K562 (cell line): ENCODE data around the gene SCNN1A. TPM values are rescaled to one million over a fixed set of nuclear protein-coding genes. Genes with fewer than 3 reads are reported as not detected.

Source experiments
- ATF1 ChIP-seq, 2 experiments: fragments of 450-650 bp in 1 of 2; IDR thresholded peaks; 2 replicates each; pipeline ENCODE4 v1.6.1; 2016; ENCODE audit warnings: missing compliant biosample characterization in 1 of 2, missing genetic modification characterization in 1 of 2
- CTCF ChIP-seq, 3 experiments: IDR thresholded peaks in 2 of 3; conservative IDR thresholded peaks in 1 of 3; 2 replicates each; pipeline ENCODE4 v1.5.1; 2011 to 2012; ENCODE audit warnings: low read length in 3 of 3, mild to moderate bottlenecking in 3 of 3, control low read depth in 2 of 3, improper control_type of control experiment in 1 of 3, inconsistent platforms in 1 of 3, low read depth in 1 of 3, mixed read lengths in 1 of 3, moderate library complexity in 1 of 3; ENCODE audit not compliant: insufficient read depth in 2 of 3
- ELF2 ChIP-seq: fragments of 250-450 bp; sonication (Bioruptor Pico); IDR thresholded peaks from 2 replicates; pipeline ENCODE4 v1.5.0; 2021; ENCODE audit warnings: mild to moderate bottlenecking
- FOXA1 ChIP-seq: fragments of 450-650 bp; IDR thresholded peaks from 2 replicates; pipeline ENCODE4 v1.6.1; 2016; ENCODE audit warnings: mild to moderate bottlenecking, borderline replicate concordance
- FOXA3 ChIP-seq, 2 experiments: fragments of 450-650 bp in 1 of 2; sonication (generic) in 1 of 2; formaldehyde crosslinking; IDR thresholded peaks in 1 of 2; conservative IDR thresholded peaks in 1 of 2; 2 replicates each; pipeline versions ENCODE4 v1.4.0 to v1.8.0; 2020 to 2022; ENCODE audit warnings: mild to moderate bottlenecking in 2 of 2, missing genetic modification reagents in 1 of 2
- FOXM1 ChIP-seq, 2 experiments: fragments of 450-650 bp in 1 of 2; sonication (generic) in 1 of 2; formaldehyde crosslinking in 1 of 2; IDR thresholded peaks; 2 replicates each; pipeline versions ENCODE4 v1.6.1 to v1.9.0; 2017 to 2022; ENCODE audit warnings: low read depth in 2 of 2, mild to moderate bottlenecking in 2 of 2, missing genetic modification reagents in 1 of 2, moderate library complexity in 1 of 2
- GABPB2 ChIP-seq: fragments of 250-450 bp; sonication (Bioruptor Pico); conservative IDR thresholded peaks from 2 replicates; pipeline ENCODE4 v1.5.1; 2021; ENCODE audit warnings: mild to moderate bottlenecking
- HMG20A ChIP-seq: fragments of 450-650 bp; formaldehyde crosslinking; conservative IDR thresholded peaks from 2 replicates; pipeline ENCODE4 v1.4.0; 2020; ENCODE audit warnings: mild to moderate bottlenecking, mixed read lengths
- HMG20B ChIP-seq: fragments of 250-450 bp; sonication (Bioruptor Pico); IDR thresholded peaks from 2 replicates; pipeline ENCODE4 v1.5.0; 2021; ENCODE audit warnings: mild to moderate bottlenecking
- NR1H2 ChIP-seq: sonication (generic); formaldehyde crosslinking; IDR thresholded peaks from 2 replicates; pipeline ENCODE4 v1.4.0; 2020; ENCODE audit warnings: mild to moderate bottlenecking, missing genetic modification reagents
- PCBP2 ChIP-seq: fragments of 200-400 bp; formaldehyde crosslinking; IDR thresholded peaks from 2 replicates; pipeline ENCODE4 v1.6.1; 2018; ENCODE audit warnings: low read length, low read depth, mild to moderate bottlenecking, moderate library complexity; ENCODE audit not compliant: poor library complexity, severe bottlenecking
- PREB ChIP-seq: sonication (generic); formaldehyde crosslinking; IDR thresholded peaks from 2 replicates; pipeline ENCODE4 v1.8.1; 2023; ENCODE audit warnings: mild to moderate bottlenecking, missing genetic modification reagents
- PYGO2 ChIP-seq: fragments of 450-650 bp; IDR thresholded peaks from 2 replicates; pipeline ENCODE4 v1.6.1; 2016; ENCODE audit warnings: mild to moderate bottlenecking, missing genetic modification characterization, moderate library complexity, missing compliant biosample characterization
- TSC22D4 ChIP-seq: fragments of 450-650 bp; IDR thresholded peaks from 2 replicates; pipeline ENCODE4 v1.6.1; 2016; ENCODE audit warnings: missing genetic modification characterization, missing biosample characterization, control low read depth
- U2AF2 ChIP-seq: fragments of 200-400 bp; formaldehyde crosslinking; optimal IDR thresholded peaks from 2 replicates; pipeline ENCODE3; 2017; ENCODE audit warnings: low read depth, mild to moderate bottlenecking, low read length
- ZFP1 ChIP-seq: fragments of 450-650 bp; formaldehyde crosslinking; IDR thresholded peaks from 2 replicates; pipeline ENCODE4 v1.4.0; 2020; ENCODE audit warnings: mild to moderate bottlenecking, mixed read lengths
- polyA plus RNA-seq, 8 experiments: library from polyadenylated mRNA; depleted of rRNA in 4 of 8; stranded (reverse) in 5 of 8; unstranded in 3 of 8; fragments of >200 nt; fragmentation: Nextera tagmentation in 2 of 8; fragmentation: Illumina TruSeq in 1 of 8; extraction: Ambion mirVana in 2 of 8; extraction: Trizol in 1 of 8; gene quantifications; 2 replicates each; pipeline versions ENCODE4 v1.2.1 to v1.2.3, GENCODE V29; 2011 to 2014; ENCODE audit warnings: inconsistent platforms in 1 of 8, missing spikeins in 1 of 8
- total RNA-seq, 7 experiments: library from RNA; depleted of rRNA in 6 of 7; stranded (reverse); fragments of >200 nt in 6 of 7; fragmentation: Illumina TruSeq in 2 of 7; extraction: Trizol in 2 of 7; gene quantifications; 2 replicates each; pipeline versions ENCODE4 v1.2.1 to v1.2.3, GENCODE V29; 2011 to 2021; ENCODE audit warnings: low replicate concordance in 1 of 7
- TF ChIP-seq, protein P1 (sequence below), 2 experiments: fragments of 450-650 bp; conservative IDR thresholded peaks; 2 replicates each; pipeline ENCODE4 v1.6.1; 2017; ENCODE audit warnings: mild to moderate bottlenecking in 2 of 2, moderate library complexity in 2 of 2
- TF ChIP-seq, protein P2 (sequence below): fragments of 200-800 bp; sonication (Bioruptor generic); IDR thresholded peaks from 2 replicates; pipeline ENCODE4 v1.6.1; 2017; ENCODE audit warnings: missing genetic modification characterization, missing compliant biosample characterization
- TF ChIP-seq, protein P3 (sequence below): fragments of 450-650 bp; formaldehyde crosslinking; IDR thresholded peaks from 2 replicates; pipeline ENCODE4 v1.4.0; 2020; ENCODE audit warnings: mild to moderate bottlenecking, moderate library complexity

SCNN1A gene
- total and polyA plus RNA-seq, 9 of the 15 experiments (the other 6 are each of a cell fraction or from before 2014, with no cell fraction given): 0.15 to 0.49 (median 0.32) TPM; not detected in 5

GRCh38 chr12:6370994-6371754 lies 4.2 kb downstream of the SCNN1A start (continued):
- no peak for TF ChIP-seq FOXA1
- TF ChIP-seq, protein P1, sequence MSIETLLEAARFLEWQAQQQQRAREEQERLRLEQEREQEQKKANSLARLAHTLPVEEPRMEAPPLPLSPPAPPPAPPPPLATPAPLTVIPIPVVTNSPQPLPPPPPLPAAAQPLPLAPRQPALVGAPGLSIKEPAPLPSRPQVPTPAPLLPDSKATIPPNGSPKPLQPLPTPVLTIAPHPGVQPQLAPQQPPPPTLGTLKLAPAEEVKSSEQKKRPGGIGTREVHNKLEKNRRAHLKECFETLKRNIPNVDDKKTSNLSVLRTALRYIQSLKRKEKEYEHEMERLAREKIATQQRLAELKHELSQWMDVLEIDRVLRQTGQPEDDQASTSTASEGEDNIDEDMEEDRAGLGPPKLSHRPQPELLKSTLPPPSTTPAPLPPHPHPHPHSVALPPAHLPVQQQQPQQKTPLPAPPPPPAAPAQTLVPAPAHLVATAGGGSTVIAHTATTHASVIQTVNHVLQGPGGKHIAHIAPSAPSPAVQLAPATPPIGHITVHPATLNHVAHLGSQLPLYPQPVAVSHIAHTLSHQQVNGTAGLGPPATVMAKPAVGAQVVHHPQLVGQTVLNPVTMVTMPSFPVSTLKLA (conservative IDR thresholded peaks at IDR 0.05): 0 out of 4 replicates have a peak, but pooled peaks of 1 of the 2 experiments have one; percentile 22
- no peak for TF ChIP-seq HMG20B (CRISPR knock-in tag)
- TF ChIP-seq, protein P2, sequence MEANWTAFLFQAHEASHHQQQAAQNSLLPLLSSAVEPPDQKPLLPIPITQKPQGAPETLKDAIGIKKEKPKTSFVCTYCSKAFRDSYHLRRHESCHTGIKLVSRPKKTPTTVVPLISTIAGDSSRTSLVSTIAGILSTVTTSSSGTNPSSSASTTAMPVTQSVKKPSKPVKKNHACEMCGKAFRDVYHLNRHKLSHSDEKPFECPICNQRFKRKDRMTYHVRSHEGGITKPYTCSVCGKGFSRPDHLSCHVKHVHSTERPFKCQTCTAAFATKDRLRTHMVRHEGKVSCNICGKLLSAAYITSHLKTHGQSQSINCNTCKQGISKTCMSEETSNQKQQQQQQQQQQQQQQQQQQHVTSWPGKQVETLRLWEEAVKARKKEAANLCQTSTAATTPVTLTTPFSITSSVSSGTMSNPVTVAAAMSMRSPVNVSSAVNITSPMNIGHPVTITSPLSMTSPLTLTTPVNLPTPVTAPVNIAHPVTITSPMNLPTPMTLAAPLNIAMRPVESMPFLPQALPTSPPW (CRISPR knock-in tag): peak; percentile 58
- no peak for TF ChIP-seq ELF2 (CRISPR knock-in tag)
- no peak for TF ChIP-seq U2AF2
- TF ChIP-seq, protein P3, sequence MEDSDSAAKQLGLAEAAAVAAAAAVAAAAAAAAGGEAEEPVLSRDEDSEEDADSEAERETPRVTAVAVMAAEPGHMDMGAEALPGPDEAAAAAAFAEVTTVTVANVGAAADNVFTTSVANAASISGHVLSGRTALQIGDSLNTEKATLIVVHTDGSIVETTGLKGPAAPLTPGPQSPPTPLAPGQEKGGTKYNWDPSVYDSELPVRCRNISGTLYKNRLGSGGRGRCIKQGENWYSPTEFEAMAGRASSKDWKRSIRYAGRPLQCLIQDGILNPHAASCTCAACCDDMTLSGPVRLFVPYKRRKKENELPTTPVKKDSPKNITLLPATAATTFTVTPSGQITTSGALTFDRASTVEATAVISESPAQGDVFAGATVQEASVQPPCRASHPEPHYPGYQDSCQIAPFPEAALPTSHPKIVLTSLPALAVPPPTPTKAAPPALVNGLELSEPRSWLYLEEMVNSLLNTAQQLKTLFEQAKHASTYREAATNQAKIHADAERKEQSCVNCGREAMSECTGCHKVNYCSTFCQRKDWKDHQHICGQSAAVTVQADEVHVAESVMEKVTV (CRISPR knock-in tag): no peak
- TF ChIP-seq ZFP1 (CRISPR knock-in tag): no peak
- no peak for TF ChIP-seq GABPB2 (CRISPR knock-in tag)
- no peak for TF ChIP-seq HMG20A
- TF ChIP-seq PREB: no peak
- TF ChIP-seq PYGO2 (tag): no peak
- TF ChIP-seq NR1H2 (CRISPR knock-in tag): no peak
- TF ChIP-seq FOXM1 (IDR thresholded peaks at IDR 0.05; ENCODE audit: low read depth): no peak
- no peak for TF ChIP-seq FOXM1 (CRISPR knock-in tag; IDR thresholded peaks at IDR 0.05; ENCODE audit: low read depth)
- peak in 1 of 2 experiments; percentile 82; a peak in 2 of 4 replicates for TF ChIP-seq FOXA3 (CRISPR knock-in tag; conservative IDR thresholded peaks at IDR 0.05 in 1 of 2, IDR thresholded peaks at IDR 0.05 in 1 of 2)
- no peak for TF ChIP-seq PCBP2
- TF ChIP-seq ATF1 (CRISPR knock-in tag; IDR thresholded peaks at IDR 0.05): no peak
- no peak for TF ChIP-seq ATF1 (tag; IDR thresholded peaks at IDR 0.05)
- peak in 2 of 3 experiments; percentile 26 to 29; a peak in 2 of 6 replicates for TF ChIP-seq CTCF (IDR thresholded peaks at IDR 0.05 in 2 of 3, conservative IDR thresholded peaks at IDR 0.05 in 1 of 3; ENCODE audit: insufficient read depth in 2 of 3, low read depth in 1 of 3, low read length in 3 of 3)
- no peak for TF ChIP-seq TSC22D4 (tag)
